GM18499 (cell line): Measurements from ENCODE around the gene SUFU.
A peak's percentile ranks its signal among the peaks of the same experiment; 100 is the strongest.
"Not testable (repeated sequence)": the region's sequence is repeated elsewhere in the genome, so short reads cannot be mapped to it uniquely, and the experiment has no call there.

ENCODE experiments used
- ATAC-seq: cut with Tn5 transposase; IDR thresholded peaks from one replicate; pipeline ENCODE4 v1.9.1; 2021; ENCODE audit warnings: moderate number of reproducible peaks; ENCODE audit not compliant: insufficient read depth, unreplicated experiment

SUFU gene

DNA sequence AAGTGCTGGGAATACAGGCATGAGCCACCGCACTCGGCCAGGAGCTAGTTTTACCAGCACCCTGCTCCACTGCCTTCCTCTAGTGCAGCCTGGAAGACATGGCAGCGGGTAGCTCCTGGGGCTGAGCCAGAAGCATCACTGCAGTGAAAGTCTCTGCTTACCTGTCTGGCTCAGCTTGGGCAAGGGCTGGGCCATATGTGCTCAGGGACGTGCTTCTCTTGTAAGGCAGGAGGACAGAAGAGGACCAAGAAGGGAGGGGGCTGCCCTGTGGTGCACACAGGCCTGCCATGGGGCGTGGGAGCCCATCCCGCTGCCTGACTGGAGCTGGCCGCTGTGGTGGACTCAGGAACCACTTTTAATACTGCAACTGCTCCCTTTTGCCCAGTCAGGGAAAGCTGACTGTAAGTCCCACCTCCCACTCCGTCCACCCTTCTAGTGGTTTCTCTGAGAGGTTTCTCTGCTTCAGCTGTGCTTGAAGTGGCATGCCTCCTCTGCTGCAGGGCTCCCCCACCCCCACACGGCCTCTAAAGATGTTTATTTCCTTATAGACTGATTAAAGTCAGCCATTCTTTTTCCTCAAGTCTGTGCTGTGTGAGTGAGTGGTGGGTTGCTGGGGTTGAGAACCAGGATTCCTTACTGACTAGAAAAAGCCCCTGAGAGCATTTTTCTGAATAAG lies 27.2 kb upstream of the SUFU start:
- no peak for ATAC-seq

DNA sequence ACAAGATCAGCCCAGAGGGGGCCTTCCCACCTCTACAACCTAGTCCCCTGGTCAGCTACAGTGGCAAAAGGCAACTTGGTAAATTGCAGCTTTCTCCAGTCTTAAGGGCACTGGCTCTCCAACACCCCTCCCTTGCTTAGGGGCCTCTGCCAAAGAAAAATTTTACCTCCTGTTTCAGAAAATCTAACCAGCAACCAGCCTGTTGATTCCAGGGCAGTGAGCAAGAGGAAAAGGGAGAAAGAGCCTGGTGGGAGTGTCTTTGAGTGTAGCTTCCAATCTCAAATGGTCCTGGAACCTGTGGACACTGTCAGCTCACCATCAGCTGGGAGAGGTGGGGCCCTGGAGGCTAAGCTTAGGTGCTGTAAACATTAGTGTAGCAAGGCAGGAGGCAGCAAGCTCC lies 24.1 kb upstream of the SUFU start:
- no peak for ATAC-seq

DNA sequence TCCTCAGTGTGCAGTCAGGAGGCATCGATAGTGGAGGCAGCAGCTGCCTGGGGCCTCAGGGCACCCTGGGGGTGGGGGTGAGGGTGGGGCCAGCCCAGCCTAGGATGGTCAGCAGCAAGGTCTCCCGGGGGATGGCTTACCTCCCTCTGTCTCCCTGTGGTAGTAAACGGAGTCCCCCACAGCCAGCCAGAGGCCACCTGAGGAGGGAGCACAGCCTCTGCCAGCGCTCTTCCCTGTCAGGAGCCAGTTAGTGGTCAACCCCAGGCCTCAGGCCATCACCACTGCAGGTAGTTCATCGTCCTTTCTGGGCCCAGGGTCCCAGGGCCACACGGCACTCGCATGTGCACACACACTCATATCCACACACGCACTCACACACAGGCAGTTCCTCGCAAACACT lies 23.4 kb upstream of the SUFU start:
- no peak for ATAC-seq

DNA sequence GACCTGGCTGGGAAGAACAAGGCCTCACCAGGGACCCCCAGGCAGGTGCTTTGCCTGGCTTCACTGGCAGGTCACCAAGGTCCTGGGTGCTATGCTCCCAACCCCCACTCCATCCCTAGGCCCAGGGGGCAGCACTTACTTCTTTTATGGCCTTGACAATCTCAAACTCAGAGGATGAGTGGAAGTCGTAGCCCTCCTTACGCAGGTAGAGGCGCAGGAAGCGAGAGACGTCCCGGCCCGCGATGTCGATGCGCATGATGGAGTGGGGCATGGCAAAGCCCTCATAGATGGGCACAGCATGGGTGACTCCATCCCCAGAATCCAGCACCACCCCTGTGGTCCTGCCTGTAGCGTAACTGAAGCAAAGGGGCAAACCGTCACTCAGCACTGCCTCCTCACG lies 19.8 kb upstream of the SUFU start:
- ATAC-seq: no peak

DNA sequence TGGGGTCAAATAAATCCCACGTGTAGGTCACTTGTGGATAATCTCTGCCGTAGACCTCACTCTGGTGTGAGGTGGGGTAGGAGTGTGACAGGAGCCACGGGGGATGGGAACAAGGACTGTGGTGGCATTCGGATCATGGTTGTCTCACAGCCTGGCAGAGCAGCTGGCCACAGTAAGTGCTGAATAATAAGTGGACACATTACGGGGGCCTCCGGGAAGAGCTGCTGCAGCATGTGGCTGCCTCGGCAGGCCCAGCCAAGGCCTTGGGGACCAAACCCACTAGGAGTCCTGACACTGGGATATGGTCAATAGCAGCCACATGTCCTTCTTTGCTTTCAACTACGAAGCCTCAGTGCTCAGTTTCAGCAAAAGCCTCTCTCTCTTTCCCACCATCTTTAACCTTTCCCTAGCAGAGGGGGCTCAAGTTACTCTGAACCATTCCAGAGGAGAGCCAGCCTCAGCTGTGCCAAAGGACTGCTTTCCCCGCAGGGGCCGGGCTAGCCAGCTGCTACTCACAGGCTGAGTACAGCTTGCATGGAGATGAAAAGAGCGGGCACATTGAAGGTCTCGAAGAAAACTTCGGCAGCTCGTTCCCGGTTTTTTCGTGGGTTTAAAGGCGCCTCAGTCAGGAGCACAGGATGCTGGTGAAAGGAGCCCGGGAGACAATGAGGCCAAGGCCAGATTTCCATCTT lies 18.5 kb upstream of the SUFU start:
- ATAC-seq: no peak

DNA sequence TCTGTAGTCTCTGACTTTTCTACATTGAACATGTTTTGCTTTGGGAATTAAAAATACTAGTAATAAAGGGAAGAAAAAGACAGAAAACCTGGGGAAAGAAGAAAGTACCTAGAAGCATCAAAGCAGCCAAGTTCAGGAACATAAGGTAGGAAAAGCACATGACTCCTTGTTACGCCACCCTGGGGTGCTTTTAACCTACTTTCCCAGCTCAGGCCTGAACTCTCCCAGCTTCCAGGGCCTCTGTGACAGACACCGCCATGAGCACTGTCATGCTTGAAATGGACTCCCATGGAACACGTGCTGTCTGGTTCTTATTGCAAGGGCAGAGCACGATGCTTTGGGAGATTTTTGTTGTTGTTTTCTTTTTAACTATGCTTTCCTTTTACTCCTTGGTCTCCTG lies 12.6 kb upstream of the SUFU start:
- ATAC-seq: no peak

DNA sequence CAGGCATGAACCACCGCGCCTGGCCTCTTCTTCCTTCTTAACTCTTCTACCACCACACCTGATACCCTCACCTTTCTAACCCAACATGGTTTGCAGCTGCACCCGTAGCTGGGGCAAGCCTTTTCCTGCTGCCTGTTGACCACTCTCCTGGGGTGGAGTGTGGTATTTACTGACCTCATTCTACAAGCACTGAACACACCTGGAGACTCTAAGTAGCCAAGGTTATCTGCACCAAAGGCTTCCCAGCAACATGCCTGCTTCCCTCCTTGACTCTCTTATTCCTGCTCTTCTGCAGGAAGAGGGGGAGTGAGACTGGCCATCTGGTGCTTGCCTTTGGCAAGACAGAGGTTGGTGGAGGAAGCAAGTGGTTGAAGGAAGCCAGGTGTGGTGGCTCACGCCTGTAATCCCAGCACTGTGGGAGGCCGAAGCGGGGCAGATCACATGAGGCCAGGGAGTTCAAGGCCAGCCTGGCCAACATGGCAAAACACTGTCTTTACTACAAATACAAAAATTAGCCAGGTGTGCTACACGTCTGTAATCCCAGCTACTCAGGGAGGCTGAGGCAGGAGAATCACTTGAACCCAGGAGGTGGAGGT lies 11.3 kb upstream of the SUFU start:
- no peak for ATAC-seq

DNA sequence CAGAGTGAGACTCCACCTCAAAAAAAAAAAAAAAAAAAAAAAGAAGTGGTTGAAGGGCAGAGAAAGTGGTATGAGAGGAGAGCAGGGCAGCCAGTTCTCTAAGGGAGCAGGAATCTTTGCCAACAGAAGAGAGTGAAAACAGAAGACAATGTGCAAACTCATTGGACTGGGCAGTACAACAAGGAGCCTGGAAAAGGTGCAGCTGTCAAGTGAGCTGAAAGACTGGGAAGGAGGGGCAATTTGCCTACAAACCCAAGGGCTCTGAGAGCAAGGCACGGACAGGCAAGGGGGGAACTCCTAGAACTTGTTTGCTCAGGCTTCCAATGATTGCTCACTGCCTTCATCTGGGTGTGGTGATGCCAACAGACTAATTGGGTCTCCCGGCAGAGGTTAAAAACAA lies 10.8 kb upstream of the SUFU start:
- ATAC-seq: no peak

DNA sequence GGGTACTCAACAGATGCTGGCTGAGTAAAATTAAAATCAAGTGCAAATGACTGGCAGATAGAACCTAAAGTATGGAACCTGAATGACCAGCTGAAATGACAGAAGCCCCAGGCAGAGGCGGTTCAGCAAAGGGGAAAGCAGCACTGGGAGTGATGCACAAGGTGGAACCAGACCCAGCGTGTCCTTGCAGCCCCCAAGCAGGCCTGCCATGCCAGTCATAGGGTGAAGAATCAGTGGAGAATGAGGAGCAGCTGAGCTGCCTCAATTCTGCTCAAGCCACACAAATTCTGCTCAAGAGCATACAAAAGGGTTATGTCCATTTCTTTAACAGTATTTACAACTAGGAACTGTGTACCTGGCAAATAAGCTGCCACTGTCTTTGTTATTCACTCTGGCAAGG lies 10.0 kb upstream of the SUFU start:
- ATAC-seq: no peak

DNA sequence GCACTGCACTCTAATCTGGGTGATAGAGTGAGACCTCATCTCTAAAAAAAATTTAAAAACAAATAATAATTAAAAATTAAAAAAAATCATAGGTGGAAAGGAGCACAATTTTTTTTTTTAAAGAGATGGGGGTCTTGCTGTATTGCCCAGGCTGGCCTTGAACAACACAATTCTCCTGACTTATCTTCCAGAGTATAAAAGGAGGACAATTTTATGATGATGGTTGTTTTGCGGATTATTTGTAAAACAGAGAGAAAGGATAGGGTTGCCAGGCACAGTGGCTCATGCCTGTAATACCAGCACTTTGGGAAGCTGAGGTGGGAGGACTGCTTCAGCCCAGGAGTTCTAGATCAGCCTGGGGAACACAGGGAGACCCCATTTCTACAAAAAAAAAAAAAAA lies 6.2 kb upstream of the SUFU start:
- ATAC-seq: no peak

DNA sequence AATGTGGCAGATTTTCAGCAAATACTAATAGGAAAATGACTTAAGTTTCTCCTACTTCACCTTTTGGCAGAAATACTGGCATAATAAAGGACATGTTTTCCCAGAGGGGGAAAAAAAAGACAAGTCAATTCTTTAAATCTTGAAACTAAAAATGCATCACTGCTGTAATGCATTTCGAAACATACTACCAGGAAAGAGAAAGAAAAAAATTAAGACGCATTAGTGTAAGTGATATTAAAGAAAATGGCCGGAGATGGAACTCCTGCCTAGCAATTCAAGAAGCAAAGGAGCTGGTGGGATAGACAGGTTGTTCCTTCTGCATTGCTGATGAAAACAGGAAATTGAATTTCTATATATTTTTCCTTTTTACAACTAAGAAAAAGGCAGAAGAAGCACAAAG lies 4.4 kb upstream of the SUFU start:
- ATAC-seq: no peak

DNA sequence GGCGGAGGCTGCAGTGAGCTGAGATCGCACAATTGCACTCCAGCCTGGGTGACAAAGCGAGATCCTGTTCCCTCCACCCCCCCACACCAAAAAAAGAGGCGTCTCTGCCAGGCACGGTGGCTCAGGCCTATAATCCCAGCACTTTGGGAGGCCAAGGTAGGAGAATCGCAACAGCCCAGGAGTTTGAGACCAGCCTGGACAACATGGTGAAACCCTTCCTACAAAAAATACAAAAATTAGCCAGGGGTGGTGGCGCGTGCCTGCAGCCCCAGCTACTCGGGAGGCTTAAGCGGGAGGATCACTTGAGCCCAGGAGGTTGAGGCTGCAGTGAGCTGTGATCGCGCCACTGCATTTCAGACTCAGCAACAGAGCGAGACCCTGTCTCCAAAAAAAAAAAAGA lies 3.1 kb upstream of the SUFU start:
- ATAC-seq: not testable (repeated sequence)

GRCh38 chr10:102501201-102502028 lies 2.4 kb upstream of the SUFU start:
- ATAC-seq: no peak

- peak; percentile 69 for ATAC-seq
Measured at GRCh38 chr10:102502029-102502336, 1.8 kb upstream of the SUFU start.

DNA sequence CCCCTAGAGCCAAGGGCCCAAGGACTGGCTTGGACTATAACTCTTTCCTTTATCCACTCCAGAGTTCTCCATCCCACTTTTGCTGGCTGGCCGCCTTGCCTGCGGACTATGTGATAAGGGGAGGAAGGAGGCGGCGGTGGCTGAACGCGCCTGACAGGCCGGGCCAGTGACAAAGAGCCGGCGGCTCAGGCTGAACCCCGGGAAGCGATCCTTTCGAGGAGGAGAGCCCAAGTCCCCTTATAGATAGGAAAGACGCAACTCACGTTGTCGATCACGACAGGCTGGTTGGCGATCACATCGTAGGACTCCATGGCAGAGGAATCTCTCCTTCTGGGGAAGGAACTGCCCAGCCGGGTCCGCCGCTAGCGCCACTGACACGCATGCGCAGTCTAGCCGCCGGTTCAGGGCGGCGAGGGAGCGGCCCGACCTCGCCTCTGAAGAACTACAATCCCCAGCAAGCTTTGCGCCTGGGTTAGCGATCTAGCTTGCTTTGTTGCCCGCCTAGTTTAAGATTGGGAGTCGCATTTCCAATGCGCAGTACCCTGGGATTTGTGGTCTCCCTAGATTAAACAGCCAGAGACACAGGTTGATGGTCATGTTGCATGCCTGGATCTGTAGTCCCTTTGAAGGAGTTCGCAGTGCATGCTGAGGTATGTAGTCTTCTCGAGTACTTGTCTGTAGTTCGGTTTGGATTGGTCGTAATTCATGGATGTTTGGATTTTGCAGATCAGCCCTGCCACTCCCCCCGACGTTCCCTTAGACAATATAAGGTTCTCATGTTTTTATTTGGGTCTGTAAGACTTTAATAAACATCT lies 1.2 kb upstream of the SUFU start, which contains the start of gene ACTR1A:
Gene ACTR1A (minus strand): TSS at position 376 of the 815 bp plus-strand sequence. CDS start 65 bp downstream, at position 311.
- ATAC-seq: peak; percentile 41

DNA sequence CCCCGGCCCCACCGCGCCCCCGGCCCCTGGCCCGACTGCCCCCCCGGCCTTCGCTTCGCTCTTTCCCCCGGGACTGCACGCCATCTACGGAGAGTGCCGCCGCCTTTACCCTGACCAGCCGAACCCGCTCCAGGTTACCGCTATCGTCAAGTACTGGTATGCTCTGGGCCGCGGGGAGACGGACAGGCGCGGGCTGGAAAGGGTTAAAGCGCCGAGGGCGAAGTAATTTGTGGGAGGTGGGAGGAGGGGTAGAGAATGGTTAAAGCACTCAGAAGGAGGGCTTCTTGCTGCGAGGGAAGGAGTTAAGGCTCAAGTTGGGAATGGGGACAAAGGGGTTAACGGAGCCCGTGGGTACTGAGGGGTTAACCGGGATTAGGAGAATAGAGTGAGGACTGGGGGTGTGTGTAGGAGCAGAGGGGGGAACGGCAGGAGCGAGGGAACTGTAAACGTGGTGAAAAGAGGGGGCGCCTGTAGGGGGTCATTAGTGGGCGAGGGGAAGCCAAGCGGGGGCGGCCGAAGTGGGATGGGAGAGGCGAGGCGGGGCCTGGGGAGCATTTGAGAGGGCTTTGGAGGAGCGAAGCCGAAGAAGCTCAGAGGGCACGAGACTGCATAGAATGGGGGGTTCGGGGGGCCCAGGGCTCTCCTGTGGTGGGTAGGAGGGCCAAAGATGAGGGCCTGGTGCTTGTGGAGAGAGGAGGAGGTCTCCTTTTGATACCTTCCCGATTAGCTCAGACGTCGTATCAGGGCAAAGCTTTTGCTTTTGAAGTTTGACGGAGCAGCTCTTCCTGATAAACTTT lies 605 bp downstream of the SUFU start:
- ATAC-seq: no peak

- ATAC-seq: no peak
Measured at GRCh38 chr10:102504976-102505300, 1.2 kb downstream of the SUFU start.

GRCh38 chr10:102505462-102506115 lies 1.8 kb downstream of the SUFU start:
- no peak for ATAC-seq

DNA sequence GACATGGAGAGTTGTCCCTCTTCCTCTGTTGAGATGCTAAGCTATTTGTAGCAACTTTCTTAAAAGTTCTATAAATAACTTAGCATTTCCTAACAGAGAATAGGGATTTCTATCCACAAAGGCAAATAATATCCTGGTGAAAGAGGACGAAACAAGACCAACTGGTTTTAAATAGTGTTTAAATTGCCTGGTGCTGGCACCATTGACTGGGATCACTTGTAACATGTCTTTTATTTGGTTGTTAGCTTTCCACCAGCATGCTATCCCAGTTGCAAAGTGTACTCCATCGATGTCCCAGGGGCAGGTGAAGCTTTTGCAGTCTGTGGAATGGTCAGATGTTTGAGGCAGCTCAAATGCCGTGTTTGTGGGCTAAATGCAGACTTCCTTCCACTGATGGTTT lies 3.7 kb downstream of the SUFU start:
- ATAC-seq: no peak
